Bone marrow (tissue), 2 donors: ENCODE results near the gene INTS6.

ENCODE experiments used
- DNase-seq, 2 donors: peaks; one replicate each; lab custom pipeline; 2025; lab: John Stamatoyannopoulos, UW

Gene INTS6, protein sequence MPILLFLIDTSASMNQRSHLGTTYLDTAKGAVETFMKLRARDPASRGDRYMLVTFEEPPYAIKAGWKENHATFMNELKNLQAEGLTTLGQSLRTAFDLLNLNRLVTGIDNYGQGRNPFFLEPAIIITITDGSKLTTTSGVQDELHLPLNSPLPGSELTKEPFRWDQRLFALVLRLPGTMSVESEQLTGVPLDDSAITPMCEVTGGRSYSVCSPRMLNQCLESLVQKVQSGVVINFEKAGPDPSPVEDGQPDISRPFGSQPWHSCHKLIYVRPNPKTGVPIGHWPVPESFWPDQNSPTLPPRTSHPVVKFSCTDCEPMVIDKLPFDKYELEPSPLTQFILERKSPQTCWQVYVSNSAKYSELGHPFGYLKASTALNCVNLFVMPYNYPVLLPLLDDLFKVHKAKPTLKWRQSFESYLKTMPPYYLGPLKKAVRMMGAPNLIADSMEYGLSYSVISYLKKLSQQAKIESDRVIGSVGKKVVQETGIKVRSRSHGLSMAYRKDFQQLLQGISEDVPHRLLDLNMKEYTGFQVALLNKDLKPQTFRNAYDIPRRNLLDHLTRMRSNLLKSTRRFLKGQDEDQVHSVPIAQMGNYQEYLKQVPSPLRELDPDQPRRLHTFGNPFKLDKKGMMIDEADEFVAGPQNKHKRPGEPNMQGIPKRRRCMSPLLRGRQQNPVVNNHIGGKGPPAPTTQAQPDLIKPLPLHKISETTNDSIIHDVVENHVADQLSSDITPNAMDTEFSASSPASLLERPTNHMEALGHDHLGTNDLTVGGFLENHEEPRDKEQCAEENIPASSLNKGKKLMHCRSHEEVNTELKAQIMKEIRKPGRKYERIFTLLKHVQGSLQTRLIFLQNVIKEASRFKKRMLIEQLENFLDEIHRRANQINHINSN

DNA sequence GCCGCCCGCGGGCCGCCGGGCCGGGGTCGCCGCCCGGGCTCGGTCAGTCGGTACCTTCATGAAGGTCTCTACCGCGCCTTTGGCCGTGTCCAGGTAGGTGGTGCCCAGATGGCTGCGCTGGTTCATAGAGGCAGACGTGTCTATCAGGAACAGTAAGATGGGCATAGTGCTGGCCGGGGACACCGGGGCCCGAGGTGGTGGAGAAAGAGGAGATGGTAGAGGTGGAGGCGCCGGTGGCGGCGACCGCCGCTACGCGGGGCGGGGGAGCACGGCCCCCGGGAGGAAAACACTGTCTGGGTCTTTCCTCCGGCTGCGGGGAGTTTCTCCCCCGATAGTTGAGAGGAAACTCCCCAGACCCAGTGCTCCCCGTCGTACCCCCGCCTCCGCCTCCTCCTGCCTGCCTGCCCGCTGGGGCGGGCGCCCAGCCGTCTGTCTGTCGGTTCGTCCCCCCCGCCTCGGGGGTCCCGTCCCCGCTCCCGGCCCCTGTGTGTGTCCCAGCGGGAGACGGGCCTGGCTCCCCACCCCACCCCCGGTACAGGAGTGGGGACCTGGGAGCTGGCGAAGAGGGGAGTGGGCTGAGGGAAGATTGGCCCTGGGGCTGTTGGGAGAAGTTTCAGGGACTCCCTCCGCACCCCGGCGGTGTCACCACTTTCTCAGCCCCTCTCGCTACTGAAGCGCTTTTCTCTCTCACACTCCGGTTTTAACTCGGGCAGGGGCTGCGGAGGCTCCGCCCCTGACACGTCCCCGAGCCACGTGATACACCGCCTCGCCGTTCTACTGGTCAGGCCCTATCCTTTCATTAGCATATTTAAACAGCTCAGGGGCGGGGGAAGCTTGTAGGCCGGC, at the start of gene INTS6:
Gene INTS6, minus strand, starts transcription at position 676 of the 846 bp plus-strand sequence. Its CDS starts 511 bp downstream, at position 165.
- peak; percentile 99 for DNase-seq

DNA sequence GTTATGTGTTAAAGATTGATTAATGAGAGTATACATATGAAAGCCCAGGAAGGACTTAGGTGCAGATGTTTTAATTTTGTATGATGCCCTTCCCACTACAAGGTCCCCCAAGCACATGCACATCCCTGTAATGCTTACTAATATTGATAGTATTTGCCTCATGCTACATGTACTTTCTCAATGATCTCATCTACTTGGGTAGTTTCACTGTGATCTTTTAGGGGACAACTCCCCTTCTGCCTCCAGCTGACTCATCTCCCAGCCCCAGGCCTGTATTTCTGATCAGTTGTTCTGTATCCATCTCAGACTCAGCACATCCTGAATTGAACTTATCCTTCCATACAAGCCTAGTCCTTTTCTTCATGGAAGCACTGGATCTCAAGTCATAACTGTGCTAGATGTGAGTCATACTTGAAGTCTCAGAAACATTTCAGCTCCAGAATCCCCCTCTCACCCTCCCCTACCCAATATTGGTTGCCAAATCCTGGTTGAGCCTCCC, 49.4 kb upstream of the INTS6 start:
- peak in 1 of 2 donors; percentile 39 for DNase-seq

DNA sequence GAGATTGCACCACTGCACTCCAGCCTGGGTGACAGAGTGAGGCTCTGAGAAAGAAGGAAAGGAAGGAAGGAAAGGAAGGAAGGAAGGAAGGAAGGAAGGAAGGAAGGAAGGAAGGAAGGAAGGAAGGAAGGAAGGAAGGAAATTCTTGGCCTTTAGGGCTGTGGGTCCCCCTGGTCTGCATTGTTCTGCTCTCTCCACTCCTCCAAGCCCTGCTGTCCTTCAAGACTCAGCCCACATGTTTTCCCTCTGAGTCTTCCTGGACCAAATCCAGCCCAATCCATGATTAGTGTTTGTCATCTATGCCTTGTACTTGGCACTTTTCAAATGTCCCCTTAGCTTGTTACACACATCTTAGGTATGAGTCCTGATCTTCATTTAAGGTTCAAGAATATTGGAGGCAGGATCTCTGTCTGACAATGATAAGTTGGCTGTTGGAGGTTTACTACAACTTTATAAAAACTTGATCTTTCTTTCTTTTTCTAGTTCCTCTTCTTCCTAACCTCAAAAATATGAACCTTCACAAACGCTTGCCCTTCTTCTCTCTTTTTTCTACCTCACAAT, 48.8 kb upstream of the INTS6 start:
- peak in 1 of 2 donors; percentile 39 for DNase-seq

DNA sequence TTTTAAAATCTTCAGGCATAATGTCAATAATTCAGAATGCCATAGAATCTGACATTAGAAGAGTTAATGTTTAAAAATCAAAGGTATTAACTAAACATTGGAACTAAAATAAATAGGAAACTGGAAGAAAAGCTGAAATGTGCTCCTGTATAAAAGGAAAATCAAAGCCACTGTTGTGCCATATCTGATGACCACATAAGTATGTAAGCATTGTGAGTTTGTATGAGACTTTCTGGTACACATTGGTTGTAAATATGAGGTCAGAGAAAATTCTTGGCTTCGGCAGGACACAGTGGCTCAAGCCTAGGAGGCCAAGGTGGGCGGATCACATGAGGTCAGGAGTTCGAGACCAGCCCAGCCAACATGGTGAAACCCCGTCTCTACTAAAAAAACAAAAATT, 48.3 kb upstream of the INTS6 start:
- no peak for DNase-seq

DNA sequence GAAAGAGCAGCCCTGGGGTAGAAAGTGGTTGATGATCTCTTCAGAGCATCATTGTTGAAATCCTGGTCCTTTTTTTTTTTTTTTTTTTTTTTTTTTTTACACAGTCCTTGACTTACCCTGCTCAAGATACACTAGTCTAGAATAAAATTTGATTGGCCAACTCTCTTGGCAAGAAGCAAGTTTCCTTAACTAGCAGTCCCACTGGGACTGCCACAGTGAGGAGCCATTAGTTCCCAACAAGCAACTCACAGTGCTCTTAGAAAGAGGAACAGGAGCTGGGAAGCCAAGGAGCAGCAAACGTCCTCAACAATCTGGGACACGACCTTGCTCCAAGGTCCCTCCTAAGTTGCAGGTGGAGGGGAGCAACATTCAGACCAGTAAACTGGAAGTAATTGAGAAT, 47.9 kb upstream of the INTS6 start:
- no peak for DNase-seq

DNA sequence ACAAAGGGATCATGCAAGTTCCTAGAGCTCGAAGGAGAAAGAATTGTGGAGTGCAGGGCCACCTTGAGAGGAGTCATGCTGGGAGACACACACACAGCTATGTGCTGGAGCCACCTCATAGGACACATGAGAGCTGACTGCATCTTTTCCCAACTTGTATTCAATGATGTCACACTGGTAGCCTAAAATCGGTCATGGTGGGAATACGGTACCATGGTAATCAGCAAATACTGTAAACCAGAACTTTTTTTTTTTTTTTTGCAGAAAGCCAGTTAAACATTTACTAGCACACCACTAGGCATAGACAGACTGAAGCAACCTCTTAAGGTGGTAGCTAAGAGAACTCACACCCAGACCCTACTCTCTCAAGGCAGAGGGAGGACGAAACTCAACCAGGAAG, 47.0 kb upstream of the INTS6 start:
- no peak for DNase-seq

DNA sequence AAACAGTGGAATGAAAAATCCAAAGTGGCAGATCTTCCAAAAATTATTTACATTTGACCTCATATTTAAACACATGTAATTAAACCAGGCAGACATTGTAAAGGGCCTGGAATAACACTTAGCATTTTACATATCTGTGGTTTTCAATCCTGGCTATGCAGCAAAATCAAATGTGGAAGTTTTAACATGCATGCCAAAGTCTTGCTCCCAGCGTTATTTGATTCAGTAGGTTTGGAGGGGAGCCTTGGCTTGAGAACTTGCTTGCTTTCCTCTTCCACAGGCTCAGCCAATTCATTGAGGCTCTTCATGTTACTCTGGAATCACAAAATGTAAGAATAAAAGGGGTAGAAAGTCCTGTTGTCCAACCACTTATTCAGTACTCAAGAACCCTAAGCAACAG, 42.5 kb upstream of the INTS6 start:
- no peak for DNase-seq

DNA sequence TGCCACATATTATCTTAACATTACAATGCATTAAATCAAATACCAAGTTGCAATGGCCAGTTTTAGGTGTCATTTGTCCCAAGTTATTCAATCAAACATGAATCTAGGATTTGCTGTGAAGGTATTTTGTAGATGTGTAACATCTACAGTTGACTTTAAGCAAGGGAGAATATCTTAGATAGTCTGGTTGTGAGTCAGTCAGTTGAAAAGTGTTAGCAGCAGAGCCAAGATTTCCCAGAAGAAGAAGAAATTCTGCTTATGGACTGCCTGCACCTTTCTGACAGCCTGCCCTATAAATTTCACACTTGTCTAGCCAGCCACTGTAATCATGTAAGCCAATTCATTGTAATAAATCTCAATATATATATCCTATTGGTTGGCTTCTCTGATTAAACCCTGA, 41.3 kb upstream of the INTS6 start:
- no peak for DNase-seq

DNA sequence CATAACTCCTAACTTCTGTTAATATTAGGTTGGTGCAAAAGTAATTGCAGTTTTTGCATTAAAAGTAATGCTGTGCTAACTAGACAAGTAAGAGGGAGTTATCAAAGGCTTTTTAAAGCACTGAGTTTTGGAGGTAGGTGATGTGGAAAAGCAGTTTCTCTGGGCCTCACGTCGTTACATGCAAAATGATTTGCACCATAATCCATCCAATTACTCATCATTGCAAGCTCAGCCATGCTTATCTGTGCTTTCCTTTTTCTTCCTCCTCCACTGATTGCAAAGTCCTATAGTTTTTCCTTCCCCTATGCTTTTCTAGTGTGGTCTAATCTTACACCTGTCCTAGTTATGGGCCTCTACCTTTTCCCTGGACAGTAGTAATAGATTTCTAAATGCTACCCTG, 35.4 kb upstream of the INTS6 start:
- DNase-seq, result no peak

DNA sequence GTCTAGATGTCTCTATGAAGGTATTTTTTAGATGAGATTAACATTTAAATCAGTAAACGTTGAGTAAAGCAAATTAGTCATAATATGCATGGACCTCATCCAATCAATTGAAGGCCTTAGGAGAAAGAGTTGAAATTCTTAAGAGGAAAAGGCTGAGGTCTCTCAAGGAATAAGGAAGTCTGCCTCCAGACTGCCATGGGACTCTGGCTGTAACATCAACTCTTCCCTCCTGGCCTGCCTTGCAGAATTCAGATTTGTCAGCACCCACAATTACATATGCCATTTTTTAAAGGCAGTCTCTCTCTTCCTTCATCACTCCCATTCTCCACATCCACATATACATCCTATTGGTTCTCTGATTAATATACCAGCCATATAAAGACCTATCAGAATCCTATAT, 28.8 kb upstream of the INTS6 start:
- no peak for DNase-seq

DNA sequence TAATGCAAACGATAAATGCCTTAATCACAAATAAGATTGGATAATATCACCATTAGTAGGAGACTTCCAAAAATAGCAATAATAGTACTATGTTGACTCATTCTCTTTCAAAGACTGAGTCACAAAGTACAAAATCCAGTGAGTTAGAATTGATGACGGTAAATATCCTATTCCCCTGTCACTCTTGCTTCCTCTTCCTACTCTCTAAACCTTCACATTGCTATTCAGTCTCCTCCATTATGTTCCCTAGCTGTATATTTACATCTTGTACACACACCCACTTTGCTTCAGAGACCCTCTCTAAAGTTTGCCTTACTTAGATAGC, 26.3 kb upstream of the INTS6 start:
- peak in 1 of 2 donors; percentile 9 for DNase-seq

DNA sequence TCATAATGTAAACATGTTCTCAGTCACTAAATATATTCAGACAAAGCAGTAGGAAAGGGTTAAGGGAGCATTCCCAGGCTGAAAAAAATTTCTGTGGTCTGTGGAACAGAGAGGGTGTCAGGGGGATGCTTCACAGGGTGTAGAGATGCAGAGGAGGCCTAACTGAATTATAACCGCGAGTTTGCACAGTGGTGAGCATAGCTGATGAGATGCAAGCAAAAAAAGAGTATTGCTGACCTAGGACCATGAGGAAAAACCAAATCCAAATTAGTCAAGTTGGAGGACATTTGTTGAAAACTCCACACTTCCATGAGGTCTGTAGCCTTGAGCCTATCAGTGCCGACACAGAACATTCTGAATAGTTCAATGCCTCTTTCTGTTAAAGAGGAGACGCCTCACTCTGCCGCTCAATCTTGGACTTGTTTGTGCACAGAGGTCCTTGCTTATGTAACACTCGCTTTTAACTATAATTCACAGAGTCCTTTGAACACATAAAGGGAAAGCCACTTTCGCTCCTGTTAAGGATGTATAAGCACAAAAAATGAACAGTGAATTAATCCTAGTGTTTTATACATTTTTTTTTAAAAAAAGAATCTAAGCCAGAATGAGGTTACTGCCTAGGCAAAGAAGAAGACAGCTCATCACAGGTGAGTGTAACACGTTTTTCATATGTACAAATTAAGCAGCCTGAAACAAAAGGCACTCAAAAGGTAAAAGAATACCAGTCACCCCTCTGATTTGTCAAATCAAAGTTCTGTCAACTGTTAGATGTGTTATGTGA, 25.8 kb upstream of the INTS6 start:
- DNase-seq, result no peak

DNA sequence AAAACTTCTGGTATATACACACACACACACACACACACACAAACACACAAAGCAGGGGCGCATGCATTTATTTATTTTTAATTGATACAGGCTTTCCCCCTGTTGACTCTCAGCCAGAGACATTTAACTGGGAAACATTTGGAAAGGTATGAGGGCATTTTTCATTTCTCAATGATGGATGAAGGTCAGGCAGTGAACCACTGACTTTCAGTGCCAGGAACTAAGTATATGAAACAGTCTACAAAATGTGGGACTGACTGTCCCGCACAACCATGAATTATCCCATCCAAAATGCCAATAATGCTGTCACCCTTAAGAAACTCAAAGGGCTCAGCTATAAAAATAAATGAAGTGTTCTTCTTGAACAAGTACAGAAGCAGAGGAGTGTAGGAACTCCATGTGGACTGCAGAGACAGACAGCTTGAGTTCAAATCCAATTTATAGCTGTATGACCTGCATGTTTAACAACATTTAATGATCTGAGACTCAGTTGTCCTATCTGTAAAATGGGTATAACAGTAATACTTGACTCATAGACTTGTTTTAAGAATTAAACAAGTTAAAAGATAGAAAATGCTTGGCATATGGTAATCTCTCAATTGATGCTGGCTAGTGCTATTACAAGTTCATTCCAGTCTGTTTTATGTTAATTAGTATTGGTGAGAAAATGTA, 25.0 kb upstream of the INTS6 start:
- DNase-seq, result no peak

DNA sequence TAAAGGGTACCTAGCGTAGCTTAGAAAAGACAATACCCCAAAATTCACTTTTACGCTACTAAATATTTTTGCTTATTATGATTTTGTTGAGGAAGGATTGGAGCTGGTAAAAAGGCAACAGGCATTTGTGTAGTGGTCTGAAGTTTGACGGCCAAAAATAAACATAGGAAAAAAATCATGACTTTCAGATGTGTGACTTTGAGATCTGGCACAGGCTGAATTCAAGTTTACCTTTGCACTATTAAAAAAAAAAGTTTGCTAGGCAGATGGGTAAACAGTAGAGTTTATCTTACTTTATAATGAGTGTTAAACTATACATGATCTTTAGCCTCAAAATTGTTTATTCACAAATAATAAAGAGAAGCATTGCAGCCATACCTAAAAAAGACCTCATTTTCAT, 24.3 kb upstream of the INTS6 start:
- no peak for DNase-seq

DNA sequence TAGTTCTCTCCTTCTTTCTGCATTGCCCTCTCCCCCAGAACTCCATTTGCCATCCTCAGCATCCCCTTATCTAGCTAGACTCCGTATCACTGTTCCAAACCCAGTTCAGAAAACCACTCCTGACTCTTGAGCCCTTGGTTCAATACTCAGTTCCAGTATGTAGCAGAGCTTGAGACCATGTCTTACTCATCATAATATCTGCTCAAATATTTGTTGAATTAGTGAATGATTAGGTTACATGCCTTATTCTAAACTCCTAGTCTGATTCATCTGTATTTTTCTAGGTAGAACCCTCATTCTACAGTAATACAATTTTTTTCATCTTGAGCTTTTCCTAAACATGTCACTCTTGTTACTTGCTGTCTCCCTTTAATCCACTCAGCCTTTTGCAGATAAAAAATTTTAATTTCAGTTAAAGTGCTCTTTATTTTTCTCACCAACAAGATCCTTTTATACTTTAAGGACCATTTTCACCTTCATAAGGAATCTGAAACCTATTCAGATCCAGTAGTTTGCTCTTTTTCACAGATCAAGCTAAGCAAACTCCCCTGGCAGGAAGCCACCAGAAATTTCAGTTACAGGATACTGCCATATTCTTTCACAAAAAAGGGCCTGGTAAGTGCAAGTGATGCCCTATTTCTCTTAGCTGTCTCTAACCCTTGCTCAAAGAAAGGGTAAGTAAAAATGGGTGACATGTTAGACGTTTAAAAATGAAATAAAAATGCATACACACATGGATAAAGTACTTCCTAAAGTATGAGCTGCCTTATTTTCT, 23.1 kb upstream of the INTS6 start:
- DNase-seq, result no peak

DNA sequence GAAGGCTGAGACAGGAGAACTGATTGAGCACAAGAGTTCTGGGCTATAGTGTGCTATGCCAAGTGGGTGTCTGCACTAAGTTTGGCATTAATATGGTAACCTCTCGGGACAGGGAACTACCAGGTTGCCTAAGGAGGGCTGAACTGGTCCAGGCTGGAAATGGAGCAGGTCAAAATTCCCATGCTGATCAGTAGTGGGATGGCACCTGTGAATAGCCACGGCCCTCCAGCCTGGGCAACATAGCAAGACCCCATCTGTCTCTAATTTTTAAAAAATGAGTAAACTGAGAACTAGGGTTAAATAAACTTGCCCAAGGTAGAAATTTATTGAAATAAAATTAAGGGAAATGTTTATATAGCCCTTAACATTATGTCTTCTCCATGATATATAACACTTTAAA, 17.0 kb upstream of the INTS6 start:
- DNase-seq, result no peak

DNA sequence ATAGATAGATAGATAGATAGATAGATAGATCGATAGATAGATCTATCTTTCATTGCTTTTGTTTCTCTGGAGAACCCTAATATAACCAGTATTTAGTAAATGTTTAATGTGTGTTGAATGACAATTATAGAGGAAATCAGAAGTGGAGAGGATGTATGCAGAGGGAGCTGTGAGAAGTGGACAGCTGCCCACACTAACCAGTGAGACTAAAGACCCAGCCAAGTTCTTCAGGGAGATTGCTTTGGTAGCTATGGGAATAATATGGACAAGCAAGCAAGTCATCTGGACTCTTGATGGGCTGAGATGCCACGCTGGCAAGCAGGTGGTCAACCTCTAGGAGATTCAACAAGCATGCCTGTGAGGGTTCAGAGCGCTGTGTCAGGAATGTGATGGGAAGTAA, 14.9 kb upstream of the INTS6 start:
- no peak for DNase-seq

DNA sequence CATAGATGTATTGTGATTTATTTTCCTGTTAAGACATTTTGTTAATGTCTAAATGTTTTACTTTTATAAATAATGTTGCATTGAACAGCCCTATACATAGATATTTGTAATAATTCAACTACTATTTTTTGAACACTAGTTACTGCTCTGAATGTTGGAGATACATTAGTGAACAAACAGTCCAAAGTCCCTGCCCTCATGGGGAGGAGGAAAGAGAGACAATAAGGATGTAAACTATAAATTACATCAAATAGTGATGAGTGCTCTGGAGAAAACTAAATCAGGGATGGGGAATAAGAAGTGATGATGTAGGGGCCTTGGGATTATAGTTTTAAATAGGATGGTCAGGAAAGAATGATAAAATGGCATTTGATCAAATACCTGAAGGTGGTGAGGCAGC, 12.3 kb upstream of the INTS6 start:
- DNase-seq, result no peak

DNA sequence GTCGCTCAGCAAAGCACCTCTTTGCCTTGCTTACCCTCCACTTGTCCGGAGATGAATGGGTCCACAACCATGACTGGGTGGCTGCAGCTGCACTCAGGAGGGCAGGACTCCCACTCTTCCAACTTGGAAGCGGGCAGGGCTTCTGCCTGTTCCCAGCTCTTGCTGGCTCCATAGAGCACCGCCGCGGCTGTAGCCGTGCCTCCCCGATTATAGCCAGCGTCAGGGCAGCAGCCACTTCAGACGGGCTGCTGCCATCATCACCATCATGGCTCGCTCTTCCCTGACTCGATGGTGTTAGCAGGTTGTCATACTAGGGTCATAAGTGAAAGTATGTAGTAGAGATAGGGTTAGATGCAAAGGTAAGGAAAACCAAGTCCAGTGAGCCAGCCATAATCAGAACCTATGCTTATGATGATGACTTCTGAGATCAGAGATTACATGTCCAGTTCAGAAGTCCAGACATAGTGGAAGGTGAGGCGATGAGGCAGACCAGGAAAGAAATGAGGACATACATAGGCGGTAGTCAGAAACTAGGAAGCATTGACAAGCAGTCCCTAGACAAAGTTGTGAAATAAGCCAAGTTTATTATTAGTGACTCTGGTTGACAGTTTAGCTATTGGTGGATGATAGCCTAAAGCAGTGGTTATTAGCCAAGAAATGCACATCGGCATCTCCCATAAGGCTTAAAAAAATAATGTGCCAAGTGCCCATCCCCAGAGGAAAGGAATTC, 4.4 kb upstream of the INTS6 start:
- DNase-seq, result no peak
